Calu3 (cell line): ENCODE data around the gene SRRM2. TPM values are rescaled to one million over a fixed set of nuclear protein-coding genes. Genes with fewer than 3 reads are reported as not detected.

ENCODE experiments used
- BruUV-seq: library from RNA; stranded (reverse); fragments of 400-500 nt; replicated peaks from 2 replicates; lab custom pipeline; 2021; lab: Mats Ljungman, UMichigan
- CTCF ChIA-PET: fragments of 300-600 bp; sonication (Branson Sonifier 250); formaldehyde crosslinking; loops from one replicate; lab custom pipeline; 2022; ENCODE audit warnings: antibody characterized with exemption; lab: Charles Lee
- DNase-seq: peaks from one replicate; pipeline ENCODE4 v3.0.0; 2022
- H3K27ac Mint-ChIP-seq: one replicate; pipeline ENCODE4 v1.8.0; 2022; ENCODE audit warnings: mixed read lengths; ENCODE audit not compliant: unreplicated experiment
- H3K27me3 Mint-ChIP-seq: one replicate; pipeline ENCODE4 v1.8.0; 2022; ENCODE audit warnings: mixed read lengths; ENCODE audit not compliant: unreplicated experiment
- H3K36me3 Mint-ChIP-seq: one replicate; pipeline ENCODE4 v1.8.0; 2022; ENCODE audit warnings: mild to moderate bottlenecking, moderate library complexity, mixed read lengths; ENCODE audit not compliant: insufficient read depth, unreplicated experiment
- H3K4me1 Mint-ChIP-seq: one replicate; pipeline ENCODE4 v1.8.0; 2022; ENCODE audit warnings: mild to moderate bottlenecking, low read depth, mixed read lengths; ENCODE audit not compliant: unreplicated experiment
- H3K4me3 Mint-ChIP-seq: one replicate; pipeline ENCODE4 v1.8.0; 2022; ENCODE audit warnings: mild to moderate bottlenecking, low read depth, moderate library complexity, mixed read lengths; ENCODE audit not compliant: unreplicated experiment
- H3K9me3 Mint-ChIP-seq: one replicate; pipeline ENCODE4 v1.8.0; 2022; ENCODE audit warnings: low read depth, mixed read lengths; ENCODE audit not compliant: unreplicated experiment
- intact Hi-C: fragments of 100-400 bp; cut with micrococcal nuclease; formaldehyde crosslinking; loops from one replicate; pipeline ENCODE4 v1.10.0; 2022; ENCODE audit not compliant: unreplicated experiment
- total RNA-seq: library from RNA; stranded (reverse); gene quantifications from 2 replicates; pipeline ENCODE4 v1.2.3, GENCODE V29; 2022
- TF ChIP-seq, protein P1 (sequence below): fragments of 200-600 bp; IDR thresholded peaks from one replicate; pipeline ENCODE4 v1.8.0; 2022; ENCODE audit warnings: antibody characterized with exemption; ENCODE audit not compliant: unreplicated experiment

SRRM2 gene
- total RNA-seq, 1 experiment from 2014 or later, result 905 TPM

- CTCF ChIA-PET, result no interaction called here
- TF ChIP-seq, protein P1, sequence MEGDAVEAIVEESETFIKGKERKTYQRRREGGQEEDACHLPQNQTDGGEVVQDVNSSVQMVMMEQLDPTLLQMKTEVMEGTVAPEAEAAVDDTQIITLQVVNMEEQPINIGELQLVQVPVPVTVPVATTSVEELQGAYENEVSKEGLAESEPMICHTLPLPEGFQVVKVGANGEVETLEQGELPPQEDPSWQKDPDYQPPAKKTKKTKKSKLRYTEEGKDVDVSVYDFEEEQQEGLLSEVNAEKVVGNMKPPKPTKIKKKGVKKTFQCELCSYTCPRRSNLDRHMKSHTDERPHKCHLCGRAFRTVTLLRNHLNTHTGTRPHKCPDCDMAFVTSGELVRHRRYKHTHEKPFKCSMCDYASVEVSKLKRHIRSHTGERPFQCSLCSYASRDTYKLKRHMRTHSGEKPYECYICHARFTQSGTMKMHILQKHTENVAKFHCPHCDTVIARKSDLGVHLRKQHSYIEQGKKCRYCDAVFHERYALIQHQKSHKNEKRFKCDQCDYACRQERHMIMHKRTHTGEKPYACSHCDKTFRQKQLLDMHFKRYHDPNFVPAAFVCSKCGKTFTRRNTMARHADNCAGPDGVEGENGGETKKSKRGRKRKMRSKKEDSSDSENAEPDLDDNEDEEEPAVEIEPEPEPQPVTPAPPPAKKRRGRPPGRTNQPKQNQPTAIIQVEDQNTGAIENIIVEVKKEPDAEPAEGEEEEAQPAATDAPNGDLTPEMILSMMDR, result no peak
- Mint-ChIP-seq H3K9me3 (no peaks in the 10 kb centered on the region), H3K4me1 (no peaks in the 10 kb centered on the region), H3K27me3 (peaks cover 3% of the 10 kb centered on the region), H3K4me3 (no peak overlapping the region), H3K36me3 (no peaks in the 10 kb centered on the region), H3K27ac (no peak overlapping the region)
- BruUV-seq, result no TSS peak
- intact Hi-C loops, result no loop called here
- DNase-seq, result no peak
These were observed 17.5 kb upstream of the SRRM2 start for GRCh38 chr16:2734844-2735515.

DNA sequence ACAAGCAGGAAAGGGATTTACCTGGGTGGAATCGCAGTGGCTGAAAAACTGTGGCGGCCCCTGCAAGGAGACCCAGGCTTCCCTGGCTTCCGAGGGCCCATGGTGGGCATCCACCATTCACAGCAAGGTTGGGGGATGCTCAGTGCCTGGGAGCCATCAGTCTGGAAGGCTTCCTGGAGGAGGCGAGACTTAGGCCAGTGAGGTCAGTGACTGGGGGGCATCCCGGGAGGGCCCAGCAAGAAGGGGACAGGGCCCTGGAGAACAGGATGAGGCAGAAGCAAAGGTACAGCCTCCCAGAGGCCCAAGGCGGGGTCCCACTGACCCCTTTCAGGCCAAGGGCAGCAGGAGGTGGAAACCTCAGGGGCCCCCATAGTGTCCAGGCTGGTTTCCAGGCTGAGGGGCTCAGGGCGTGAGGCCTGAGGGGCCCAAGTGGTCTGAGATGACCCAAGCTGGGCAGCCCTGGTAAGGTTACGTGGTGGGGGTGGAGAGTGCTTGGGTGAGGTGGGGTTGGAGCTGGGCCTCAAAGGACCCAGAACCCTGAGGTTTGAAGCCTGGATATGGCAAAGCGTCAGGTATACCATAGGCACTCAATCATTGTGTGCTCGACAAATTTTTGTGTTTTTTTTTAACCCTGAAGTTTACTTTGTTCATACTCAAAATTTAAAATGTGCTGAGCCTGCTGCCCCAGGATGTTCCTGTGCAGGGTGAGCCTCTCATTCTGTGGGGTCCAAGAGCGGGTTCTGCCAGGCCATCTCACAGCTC lies 15.8 kb upstream of the SRRM2 start:
- H3K36me3 Mint-ChIP-seq, result no peaks in the 10 kb centered on the region
- H3K9me3 Mint-ChIP-seq, result no peaks in the 10 kb centered on the region
- no peak overlapping the region for H3K4me3 Mint-ChIP-seq
- no peaks in the 10 kb centered on the region for H3K4me1 Mint-ChIP-seq
- CTCF ChIA-PET, result no interaction called here
- DNase-seq, result no peak
- TF ChIP-seq, protein P1, result no peak
- intact Hi-C loops, result no loop called here
- no TSS peak for BruUV-seq
- H3K27ac Mint-ChIP-seq, result no peak overlapping the region
- peaks cover 17% of the 10 kb centered on the region for H3K27me3 Mint-ChIP-seq

- TF ChIP-seq, protein P1, result no peak
- H3K9me3 Mint-ChIP-seq, result no peaks in the 10 kb centered on the region
- H3K4me3 Mint-ChIP-seq, result no peak overlapping the region
- no peak overlapping the region for H3K27ac Mint-ChIP-seq
- H3K4me1 Mint-ChIP-seq, result no peaks in the 10 kb centered on the region
- BruUV-seq, result no TSS peak
- CTCF ChIA-PET, result no interaction called here
- no peaks in the 10 kb centered on the region for H3K36me3 Mint-ChIP-seq
- peaks cover 17% of the 10 kb centered on the region for H3K27me3 Mint-ChIP-seq
- intact Hi-C loops, result no loop called here
- DNase-seq, result no peak
These were observed 15.2 kb upstream of the SRRM2 start for GRCh38 chr16:2737238-2737605.

- no peaks in the 10 kb centered on the region for H3K9me3 Mint-ChIP-seq
- BruUV-seq, result no TSS peak
- H3K27me3 Mint-ChIP-seq, result peaks cover 17% of the 10 kb centered on the region
- TF ChIP-seq, protein P1, result no peak
- CTCF ChIA-PET, result no interaction called here
- no peak overlapping the region for H3K27ac Mint-ChIP-seq
- no peaks in the 10 kb centered on the region for H3K36me3 Mint-ChIP-seq
- no peak for DNase-seq
- H3K4me1 Mint-ChIP-seq, result no peaks in the 10 kb centered on the region
- no peak overlapping the region for H3K4me3 Mint-ChIP-seq
- intact Hi-C loops, result no loop called here
These were observed 14.5 kb upstream of the SRRM2 start for GRCh38 chr16:2737895-2738418.
